Umbilical cord (tissue), 2 donors: ENCODE measurements around the gene TTC33. TPM values are rescaled to one million over a fixed set of nuclear protein-coding genes. Genes with fewer than 3 reads are reported as not detected.
"Not testable (repeated sequence)": the region's sequence is repeated elsewhere in the genome, so short reads cannot be mapped to it uniquely, and the experiment has no call there.

ENCODE experiments used
- DNase-seq: peaks from one replicate; pipeline ENCODE4 v3.0.0-alpha.2; 2015; ENCODE audit warnings: low spot score
- total RNA-seq: library from RNA; depleted of rRNA; stranded (reverse); fragments of >200 nt; gene quantifications from one replicate; pipeline ENCODE4 v1.2.3, GENCODE V29; 2014; ENCODE audit warnings: low replicate concordance; ENCODE audit not compliant: insufficient read depth

The TTC33 gene
- total RNA-seq, 1 donor from 2014 or later, result 31.5 TPM

GRCh38 chr5:40654377-40654991, 101.3 kb downstream of the TTC33 start:
- no peak for DNase-seq

GRCh38 chr5:40653221-40654022, 102.3 kb downstream of the TTC33 start:
- no peak for DNase-seq

- DNase-seq, result no peak
These were observed 103.1 kb downstream of the TTC33 start for GRCh38 chr5:40652441-40653220.

GRCh38 chr5:40651201-40651600, 104.6 kb downstream of the TTC33 start:
- no peak for DNase-seq

GRCh38 chr5:40649463-40650030, 106.2 kb downstream of the TTC33 start:
- DNase-seq, result no peak

GRCh38 chr5:40648150-40648549, 107.6 kb downstream of the TTC33 start:
- DNase-seq, result no peak

- no peak for DNase-seq
These were observed 109.5 kb downstream of the TTC33 start for GRCh38 chr5:40646266-40646665.

- DNase-seq, result not testable (repeated sequence)
These were observed 116.2 kb downstream of the TTC33 start for GRCh38 chr5:40639531-40639930.

- no peak for DNase-seq
These were observed 121.2 kb downstream of the TTC33 start for GRCh38 chr5:40634593-40634992.

GRCh38 chr5:40634154-40634553, 121.6 kb downstream of the TTC33 start:
- DNase-seq, result no peak

GRCh38 chr5:40631236-40631635, 124.5 kb downstream of the TTC33 start:
- DNase-seq, result no peak

GRCh38 chr5:40630126-40630525, 125.6 kb downstream of the TTC33 start:
- DNase-seq, result no peak

GRCh38 chr5:40628407-40628806, 127.4 kb downstream of the TTC33 start:
- DNase-seq, result no peak

- DNase-seq, result peak; percentile 20
These were observed 128.1 kb downstream of the TTC33 start for GRCh38 chr5:40627706-40628105.

- DNase-seq, result no peak
These were observed 129.0 kb downstream of the TTC33 start for GRCh38 chr5:40626801-40627200.

- DNase-seq, result no peak
These were observed 132.0 kb downstream of the TTC33 start for GRCh38 chr5:40623480-40624420.

- DNase-seq, result no peak
These were observed 133.1 kb downstream of the TTC33 start for GRCh38 chr5:40622463-40623252.

- no peak for DNase-seq
These were observed 136.3 kb downstream of the TTC33 start for GRCh38 chr5:40619421-40619820.

GRCh38 chr5:40618926-40619325, 136.8 kb downstream of the TTC33 start:
- no peak for DNase-seq

- DNase-seq, result no peak
These were observed 139.0 kb downstream of the TTC33 start for GRCh38 chr5:40616781-40617180.
